HCT116 (cell line): Measurements from ENCODE around the gene BEX3. TPM values are rescaled to one million over a fixed set of nuclear protein-coding genes. Genes with fewer than 3 reads are reported as not detected.

Experiments
- ATAC-seq: fragments of 200-7000 bp; cut with Tn5 transposase; 2 replicates; pipeline ENCODE4 v1.9.1; 2020; ENCODE audit warnings: mild to moderate bottlenecking, moderate library complexity
- BruUV-seq: library from RNA; stranded (reverse); fragments of 400-500 nt; replicated peaks from 2 replicates; lab custom pipeline; 2021; lab: Mats Ljungman, UMichigan
- CTCF ChIA-PET: fragments of 300-600 bp; sonication (Branson Sonifier 250); formaldehyde crosslinking; loops from one replicate; lab custom pipeline; 2021; ENCODE audit warnings: antibody characterized with exemption; lab: Charles Lee
- POLR2A ChIA-PET: fragments of 300-600, 350-600 bp; sonication (Branson Sonifier 250); formaldehyde crosslinking; loops from one replicate; lab custom pipeline; 2021; ENCODE audit warnings: antibody characterized with exemption; lab: Charles Lee
- RAD21 ChIA-PET, 2 experiments: fragments of 300-600 bp; sonication (Branson Sonifier 250); formaldehyde crosslinking; loops; one replicate each; lab custom pipeline; 2023; ENCODE audit warnings: low total read pairs in 2 of 2; ENCODE audit not compliant: uncharacterized antibody in 2 of 2, unreplicated experiment in 2 of 2, low non-redundant PET in 1 of 2; lab: Charles Lee
- DNase-seq: peaks from one replicate; pipeline ENCODE4 v3.0.0-alpha.2; 2010; ENCODE audit warnings: low read depth, low spot score
- H2AFZ ChIP-seq: fragments of 200-600 bp; shearing (Covaris generic), sonication (generic); 2 replicates; pipeline ENCODE4 v1.6.1; 2017; ENCODE audit warnings: low read depth, mixed run types, mixed read lengths, antibody characterized with exemption, low read length; ENCODE audit not compliant: poor library complexity, severe bottlenecking
- H3K27ac ChIP-seq: 2 replicates; pipeline ENCODE4 v1.5.1; 2012; ENCODE audit warnings: low read depth, low read length
- H3K27me3 ChIP-seq: fragments of 200-600 bp; sonication (generic); 2 replicates; pipeline ENCODE4 v1.6.1; 2016; ENCODE audit warnings: mixed run types, low read length, mixed read lengths; ENCODE audit not compliant: insufficient read depth
- H3K36me3 ChIP-seq, 2 experiments: fragments of 200-500 bp in 1 of 2; fragments of 200-600 bp in 1 of 2; sonication (Bioruptor generic) in 1 of 2; sonication (generic) in 1 of 2; 2 replicates each; pipeline versions ENCODE4 v1.5.1 to v1.6.1; 2014 to 2016; ENCODE audit warnings: low read length in 2 of 2, inconsistent platforms in 1 of 2, mixed read lengths in 1 of 2, mixed run types in 1 of 2; ENCODE audit not compliant: insufficient read depth in 2 of 2, control insufficient read depth in 1 of 2
- H3K4me1 ChIP-seq, 2 experiments: fragments of 200-600 bp in 1 of 2; sonication (generic) in 1 of 2; 2 replicates each; pipeline versions ENCODE4 v1.5.1 to v1.6.1; 2012 to 2017; ENCODE audit warnings: low read length in 2 of 2, inconsistent platforms in 1 of 2, mild to moderate bottlenecking in 1 of 2, mixed read lengths in 1 of 2, mixed run types in 1 of 2, moderate library complexity in 1 of 2; ENCODE audit not compliant: insufficient read depth in 2 of 2, control insufficient read depth in 1 of 2
- H3K4me2 ChIP-seq: fragments of 200-600 bp; sonication (generic); 2 replicates; pipeline ENCODE4 v1.6.1; 2017; ENCODE audit warnings: mixed run types, low read length, mixed read lengths
- H3K4me3 ChIP-seq, 2 experiments: fragments of 200-600 bp in 1 of 2; sonication (generic) in 1 of 2; replicated peaks in 1 of 2; 2 replicates each; pipeline ENCODE4 v1.5.1; 2011 to 2016; ENCODE audit warnings: low read length in 2 of 2, control low read depth in 1 of 2, low read depth in 1 of 2, mild to moderate bottlenecking in 1 of 2, mixed read lengths in 1 of 2, mixed run types in 1 of 2
- H3K79me2 ChIP-seq: fragments of 200-600 bp; sonication (generic); 2 replicates; pipeline ENCODE4 v1.6.1; 2017; ENCODE audit warnings: mild to moderate bottlenecking, mixed run types, low read length, moderate library complexity, mixed read lengths; ENCODE audit not compliant: insufficient read depth
- H3K9ac ChIP-seq: fragments of 200-600 bp; sonication (generic); 2 replicates; pipeline ENCODE4 v1.6.1; 2016; ENCODE audit warnings: low read length, mixed read lengths
- H3K9me2 ChIP-seq: fragments of 200-600 bp; sonication (generic), shearing (Covaris generic); 2 replicates; pipeline ENCODE4 v1.6.1; 2017; ENCODE audit warnings: mixed run types, mild to moderate bottlenecking, moderate library complexity; ENCODE audit not compliant: insufficient read depth
- H3K9me3 ChIP-seq, 2 experiments: fragments of 200-500 bp in 1 of 2; fragments of 200-600 bp in 1 of 2; sonication (Bioruptor generic) in 1 of 2; sonication (generic) in 1 of 2; 2 replicates each; pipeline ENCODE4 v1.6.1; 2014 to 2017; ENCODE audit warnings: low read length in 2 of 2, mixed read lengths in 2 of 2, inconsistent platforms in 1 of 2, low read depth in 1 of 2, mild to moderate bottlenecking in 1 of 2, mixed run types in 1 of 2, moderate library complexity in 1 of 2; ENCODE audit not compliant: control insufficient read depth in 1 of 2, insufficient read depth in 1 of 2
- H4K20me1 ChIP-seq: fragments of 200-600 bp; sonication (generic), shearing (Covaris generic); 2 replicates; pipeline ENCODE4 v1.6.1; 2017; ENCODE audit warnings: mixed run types, mild to moderate bottlenecking, moderate library complexity; ENCODE audit not compliant: insufficient read depth
- CBX3 ChIP-seq: IDR thresholded peaks from 2 replicates; pipeline ENCODE4 v1.6.1; 2012; ENCODE audit warnings: low read depth
- EZH2phosphoT487 ChIP-seq: fragments of 200-600 bp; IDR thresholded peaks from 2 replicates; pipeline ENCODE4 v1.6.1; 2018; ENCODE audit warnings: antibody characterized with exemption, borderline replicate concordance
- JUND ChIP-seq: IDR thresholded peaks from 2 replicates; pipeline ENCODE4 v1.6.1; 2012
- REST ChIP-seq: IDR thresholded peaks from 2 replicates; pipeline ENCODE4 v1.6.1; 2012; ENCODE audit warnings: low read depth
- SIN3A ChIP-seq: IDR thresholded peaks from 2 replicates; pipeline ENCODE4 v1.6.1; 2012; ENCODE audit warnings: low read depth
- YY1 ChIP-seq: IDR thresholded peaks from 2 replicates; pipeline ENCODE4 v1.6.1; 2011; ENCODE audit warnings: low read length, low read depth, moderate library complexity, mild to moderate bottlenecking; ENCODE audit not compliant: insufficient replicate concordance; ENCODE audit errors: extremely low read depth
- ZNF274 ChIP-seq: fragments of 200-500 bp; sonication (Bioruptor generic); IDR thresholded peaks from 2 replicates; pipeline ENCODE4 v1.6.1; 2014; ENCODE audit warnings: mild to moderate bottlenecking, low read depth, low read length, inconsistent platforms
- intact Hi-C: fragments of 100-400 bp; cut with micrococcal nuclease; formaldehyde crosslinking; loops from 2 replicates; pipeline ENCODE4 v1.10.0; 2022
- total RNA-seq: library from RNA; stranded (reverse); gene quantifications from one replicate; pipeline ENCODE4 v1.2.1, GENCODE V29; 2021; ENCODE audit not compliant: unreplicated experiment
- TF ChIP-seq, protein P1 (sequence below): IDR thresholded peaks from 2 replicates; pipeline ENCODE4 v1.6.1; 2012

BEX3 gene
- total RNA-seq, 1 experiment from 2014 or later = 86.2 TPM

DNA sequence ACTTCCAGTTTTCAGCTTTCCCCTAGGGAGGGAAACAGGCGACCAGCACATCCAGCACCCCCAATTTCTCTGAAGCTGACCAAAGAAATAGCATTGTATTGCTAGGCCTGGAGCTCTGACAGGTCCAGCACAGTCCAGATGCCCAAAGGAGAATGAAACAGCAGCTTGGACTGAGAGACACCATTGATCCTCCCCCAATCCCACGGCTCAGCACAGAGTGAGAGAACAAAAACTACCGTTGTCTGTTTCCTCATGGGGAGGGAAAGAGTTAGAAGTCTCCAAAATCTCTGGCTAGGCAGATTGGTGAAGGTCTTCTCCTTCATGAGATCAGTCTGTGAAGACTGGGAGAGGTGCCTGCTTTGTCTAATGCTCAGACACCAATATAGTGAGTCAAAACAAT is 37.7 kb upstream of the BEX3 start:
- Histone ChIP-seq H4K20me1 (no peaks in the 10 kb centered on the region), H3K79me2 (no peaks in the 10 kb centered on the region), H3K27me3 (no peaks in the 10 kb centered on the region), H2AFZ (no peak overlapping the region), H3K9ac (no peak overlapping the region), H3K4me3 (no peak overlapping the region), H3K9me2 (no peaks in the 10 kb centered on the region), H3K36me3 (no peaks in the 10 kb centered on the region), H3K27ac (no peak overlapping the region), H3K4me1 (no peaks in the 10 kb centered on the region), H3K9me3 (no peaks in the 10 kb centered on the region), H3K4me2 (no peak overlapping the region)
- TF ChIP-seq REST = no peak
- TF ChIP-seq SIN3A = no peak
- no peak for TF ChIP-seq CBX3
- no peak for TF ChIP-seq ZNF274
- no peak for TF ChIP-seq YY1
- no peak for TF ChIP-seq EZH2phosphoT487
- TF ChIP-seq, protein P1, sequence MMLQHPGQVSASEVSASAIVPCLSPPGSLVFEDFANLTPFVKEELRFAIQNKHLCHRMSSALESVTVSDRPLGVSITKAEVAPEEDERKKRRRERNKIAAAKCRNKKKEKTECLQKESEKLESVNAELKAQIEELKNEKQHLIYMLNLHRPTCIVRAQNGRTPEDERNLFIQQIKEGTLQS = no peak
- no peak for TF ChIP-seq JUND
- BruUV-seq = no TSS peak
- ChIA-PET CTCF (no interaction called here), RAD21 (no interaction called here), POLR2A (no interaction called here)
- no peak for DNase-seq
- no peak for ATAC-seq
- intact Hi-C loops = no loop called here
